WTC11 (cell line): ENCODE measurements around the gene SPX. TPM values are rescaled to one million over a fixed set of nuclear protein-coding genes. Genes with fewer than 3 reads are reported as not detected.

Source experiments
- ATAC-seq: fragments of 200-7000 bp; cut with Tn5 transposase; 2 replicates; pipeline ENCODE4 v1.10.0; 2021; ENCODE audit warnings: mild to moderate bottlenecking, moderate library complexity
- CTCF ChIA-PET: fragments of 300-600 bp; sonication (Branson Sonifier 250); formaldehyde crosslinking; loops from one replicate; lab custom pipeline; 2021; ENCODE audit warnings: antibody characterized with exemption; lab: Charles Lee
- POLR2A ChIA-PET: fragments of 350-600 bp; sonication (Branson Sonifier 250); formaldehyde crosslinking; loops from one replicate; lab custom pipeline; 2021; ENCODE audit warnings: antibody characterized with exemption; lab: Charles Lee
- DNase-seq: peaks from one replicate; pipeline ENCODE4 v3.0.0; 2021; ENCODE audit warnings: low spot score
- H3K27ac Mint-ChIP-seq: 2 replicates; pipeline ENCODE4 v1.8.0; 2021; ENCODE audit warnings: mixed read lengths
- H3K27me3 Mint-ChIP-seq: 2 replicates; pipeline ENCODE4 v1.8.0; 2021; ENCODE audit warnings: low read depth, mild to moderate bottlenecking, moderate library complexity, mixed read lengths
- H3K36me3 Mint-ChIP-seq: 2 replicates; pipeline ENCODE4 v1.8.0; 2021; ENCODE audit warnings: mixed read lengths
- H3K4me1 Mint-ChIP-seq: 2 replicates; pipeline ENCODE4 v1.8.0; 2022; ENCODE audit warnings: mixed read lengths
- H3K4me3 Mint-ChIP-seq: 2 replicates; pipeline ENCODE4 v1.8.0; 2021; ENCODE audit warnings: mild to moderate bottlenecking, moderate library complexity, mixed read lengths
- H3K9me3 Mint-ChIP-seq: 2 replicates; pipeline ENCODE4 v1.8.0; 2021; ENCODE audit warnings: mixed read lengths
- ATF1 ChIP-seq: sonication (generic); formaldehyde crosslinking; IDR thresholded peaks from 2 replicates; pipeline ENCODE4 v1.8.1; 2023; ENCODE audit warnings: mild to moderate bottlenecking, moderate library complexity, missing genetic modification reagents
- ATF2 ChIP-seq: sonication (generic); formaldehyde crosslinking; IDR thresholded peaks from 2 replicates; pipeline ENCODE4 v1.8.1; 2022; ENCODE audit warnings: low read depth, missing genetic modification reagents, borderline replicate concordance
- CREM ChIP-seq: sonication (generic); formaldehyde crosslinking; IDR thresholded peaks from 2 replicates; pipeline ENCODE4 v1.8.1; 2022; ENCODE audit warnings: mild to moderate bottlenecking, missing genetic modification reagents, moderate library complexity
- CTCF ChIP-seq: fragments of 200-600 bp; IDR thresholded peaks from 2 replicates; pipeline ENCODE4 v1.8.0; 2022; ENCODE audit warnings: antibody characterized with exemption
- E2F4 ChIP-seq: sonication (generic); formaldehyde crosslinking; IDR thresholded peaks from 2 replicates; pipeline ENCODE4 v1.8.1; 2022; ENCODE audit warnings: low read depth, mild to moderate bottlenecking, moderate library complexity, missing genetic modification reagents, borderline replicate concordance
- GABPB1 ChIP-seq: sonication (generic); formaldehyde crosslinking; IDR thresholded peaks from 2 replicates; pipeline ENCODE4 v1.8.1; 2023; ENCODE audit warnings: mild to moderate bottlenecking, missing genetic modification reagents
- JAZF1 ChIP-seq: fragments of 250-450 bp; sonication (Bioruptor Pico); IDR thresholded peaks from 2 replicates; pipeline ENCODE4 v1.9.0; 2021; ENCODE audit warnings: moderate library complexity, mild to moderate bottlenecking, inconsistent platforms
- MXD4 ChIP-seq: fragments of 250-450 bp; sonication (Bioruptor Pico); IDR thresholded peaks from 2 replicates; pipeline ENCODE4 v1.8.0; 2021; ENCODE audit warnings: mild to moderate bottlenecking, moderate library complexity, borderline replicate concordance
- MYBL2 ChIP-seq: sonication (generic); formaldehyde crosslinking; IDR thresholded peaks from 2 replicates; pipeline ENCODE4 v1.8.1; 2023; ENCODE audit warnings: mild to moderate bottlenecking, moderate library complexity, missing genetic modification reagents
- PRDM15 ChIP-seq: sonication (generic); formaldehyde crosslinking; IDR thresholded peaks from 2 replicates; pipeline ENCODE4 v1.8.0; 2022; ENCODE audit warnings: missing genetic modification reagents
- SMAD3 ChIP-seq: sonication (generic); formaldehyde crosslinking; IDR thresholded peaks from 2 replicates; pipeline ENCODE4 v1.8.0; 2022; ENCODE audit warnings: missing genetic modification reagents, mild to moderate bottlenecking, borderline replicate concordance
- SP1 ChIP-seq: sonication (generic); formaldehyde crosslinking; conservative IDR thresholded peaks from 2 replicates; pipeline ENCODE4 v1.8.1; 2022; ENCODE audit warnings: missing genetic modification reagents
- TEAD4 ChIP-seq: sonication (generic); formaldehyde crosslinking; IDR thresholded peaks from 2 replicates; pipeline ENCODE4 v1.8.0; 2022; ENCODE audit warnings: mild to moderate bottlenecking, missing genetic modification reagents
- TP53 ChIP-seq: sonication (generic); formaldehyde crosslinking; IDR thresholded peaks from 2 replicates; pipeline ENCODE4 v1.8.1; 2023; ENCODE audit warnings: mild to moderate bottlenecking, missing genetic modification reagents
- ZBTB21 ChIP-seq: sonication (generic); formaldehyde crosslinking; IDR thresholded peaks from 2 replicates; pipeline ENCODE4 v1.8.1; 2023; ENCODE audit warnings: mild to moderate bottlenecking, missing genetic modification reagents, borderline replicate concordance
- ZNF232 ChIP-seq: sonication (generic); formaldehyde crosslinking; IDR thresholded peaks from 2 replicates; pipeline ENCODE4 v1.8.0; 2022; ENCODE audit warnings: mild to moderate bottlenecking, missing genetic modification reagents
- ZNF396 ChIP-seq: fragments of 250-450 bp; sonication (Bioruptor Pico); IDR thresholded peaks from 2 replicates; pipeline ENCODE4 v1.8.0; 2021; ENCODE audit warnings: mild to moderate bottlenecking, moderate library complexity, borderline replicate concordance
- ZNF671 ChIP-seq: fragments of 250-450 bp; sonication (Bioruptor Pico); IDR thresholded peaks from 2 replicates; pipeline ENCODE4 v1.8.0; 2021; ENCODE audit warnings: mild to moderate bottlenecking
- total RNA-seq: library from RNA; stranded (reverse); gene quantifications from 3 replicates; pipeline ENCODE4 v1.2.3, GENCODE V29; 2021
- TF ChIP-seq, protein P1 (sequence below): fragments of 250-450 bp; sonication (Bioruptor Pico); IDR thresholded peaks from 2 replicates; pipeline ENCODE4 v1.9.0; 2021; ENCODE audit warnings: mild to moderate bottlenecking
- TF ChIP-seq, protein P2 (sequence below): sonication (generic); formaldehyde crosslinking; IDR thresholded peaks from 2 replicates; pipeline ENCODE4 v1.8.0; 2023; ENCODE audit warnings: missing genetic modification reagents, mild to moderate bottlenecking, borderline replicate concordance

Gene SPX
- total RNA-seq, 1 experiment from 2014 or later: 0.46 TPM

- Mint-ChIP-seq H3K4me3 (no peak overlapping the region), H3K27ac (no peak overlapping the region), H3K27me3 (peaks cover 3% of the 10 kb centered on the region; the same call in 1 of the 2 replicates), H3K36me3 (no peaks in the 10 kb centered on the region), H3K4me1 (peaks cover 4% of the 10 kb centered on the region), H3K9me3 (no peaks in the 10 kb centered on the region)
- ChIA-PET POLR2A (no interaction called here), CTCF (no interaction called here)
- TF ChIP-seq ATF1 (no peak), ZNF396 (CRISPR knock-in tag) (no peak), CREM (no peak)
- ATAC-seq (no peak), DNase-seq (no peak)
Measured at GRCh38 chr12:21573733-21574358, 47.8 kb downstream of the SPX start.

- Mint-ChIP-seq H3K9me3 (peaks cover 4% of the 10 kb centered on the region; the same call in 1 of the 2 replicates), H3K27me3 (peaks cover 3% of the 10 kb centered on the region; the same call in 1 of the 2 replicates), H3K36me3 (no peaks in the 10 kb centered on the region), H3K4me3 (no peak overlapping the region), H3K4me1 (peaks cover 4% of the 10 kb centered on the region), H3K27ac (no peak overlapping the region)
- ChIA-PET POLR2A (no interaction called here), CTCF (no interaction called here)
- DNase-seq (no peak), ATAC-seq (no peak)
- TF ChIP-seq ZNF671 (CRISPR knock-in tag): no peak
- no peak for TF ChIP-seq ATF2 (CRISPR knock-in tag)
- no peak for TF ChIP-seq MXD4 (CRISPR knock-in tag)
- no peak for TF ChIP-seq ZNF396 (CRISPR knock-in tag)
- no peak for TF ChIP-seq PRDM15 (CRISPR knock-in tag)
- no peak for TF ChIP-seq E2F4 (CRISPR knock-in tag)
- no peak for TF ChIP-seq GABPB1
- TF ChIP-seq TP53 (CRISPR knock-in tag): no peak
- TF ChIP-seq MYBL2: no peak
- TF ChIP-seq TEAD4 (CRISPR knock-in tag): no peak
- no peak for TF ChIP-seq ZNF232 (CRISPR knock-in tag)
- TF ChIP-seq CTCF: no peak
- TF ChIP-seq SMAD3: no peak
- TF ChIP-seq ZBTB21 (CRISPR knock-in tag): no peak
- TF ChIP-seq JAZF1 (CRISPR knock-in tag): no peak
- TF ChIP-seq, protein P1, sequence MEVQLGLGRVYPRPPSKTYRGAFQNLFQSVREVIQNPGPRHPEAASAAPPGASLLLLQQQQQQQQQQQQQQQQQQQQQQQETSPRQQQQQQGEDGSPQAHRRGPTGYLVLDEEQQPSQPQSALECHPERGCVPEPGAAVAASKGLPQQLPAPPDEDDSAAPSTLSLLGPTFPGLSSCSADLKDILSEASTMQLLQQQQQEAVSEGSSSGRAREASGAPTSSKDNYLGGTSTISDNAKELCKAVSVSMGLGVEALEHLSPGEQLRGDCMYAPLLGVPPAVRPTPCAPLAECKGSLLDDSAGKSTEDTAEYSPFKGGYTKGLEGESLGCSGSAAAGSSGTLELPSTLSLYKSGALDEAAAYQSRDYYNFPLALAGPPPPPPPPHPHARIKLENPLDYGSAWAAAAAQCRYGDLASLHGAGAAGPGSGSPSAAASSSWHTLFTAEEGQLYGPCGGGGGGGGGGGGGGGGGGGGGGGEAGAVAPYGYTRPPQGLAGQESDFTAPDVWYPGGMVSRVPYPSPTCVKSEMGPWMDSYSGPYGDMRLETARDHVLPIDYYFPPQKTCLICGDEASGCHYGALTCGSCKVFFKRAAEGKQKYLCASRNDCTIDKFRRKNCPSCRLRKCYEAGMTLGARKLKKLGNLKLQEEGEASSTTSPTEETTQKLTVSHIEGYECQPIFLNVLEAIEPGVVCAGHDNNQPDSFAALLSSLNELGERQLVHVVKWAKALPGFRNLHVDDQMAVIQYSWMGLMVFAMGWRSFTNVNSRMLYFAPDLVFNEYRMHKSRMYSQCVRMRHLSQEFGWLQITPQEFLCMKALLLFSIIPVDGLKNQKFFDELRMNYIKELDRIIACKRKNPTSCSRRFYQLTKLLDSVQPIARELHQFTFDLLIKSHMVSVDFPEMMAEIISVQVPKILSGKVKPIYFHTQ (CRISPR knock-in tag): no peak
- no peak for TF ChIP-seq SP1 (CRISPR knock-in tag)
- TF ChIP-seq, protein P2, sequence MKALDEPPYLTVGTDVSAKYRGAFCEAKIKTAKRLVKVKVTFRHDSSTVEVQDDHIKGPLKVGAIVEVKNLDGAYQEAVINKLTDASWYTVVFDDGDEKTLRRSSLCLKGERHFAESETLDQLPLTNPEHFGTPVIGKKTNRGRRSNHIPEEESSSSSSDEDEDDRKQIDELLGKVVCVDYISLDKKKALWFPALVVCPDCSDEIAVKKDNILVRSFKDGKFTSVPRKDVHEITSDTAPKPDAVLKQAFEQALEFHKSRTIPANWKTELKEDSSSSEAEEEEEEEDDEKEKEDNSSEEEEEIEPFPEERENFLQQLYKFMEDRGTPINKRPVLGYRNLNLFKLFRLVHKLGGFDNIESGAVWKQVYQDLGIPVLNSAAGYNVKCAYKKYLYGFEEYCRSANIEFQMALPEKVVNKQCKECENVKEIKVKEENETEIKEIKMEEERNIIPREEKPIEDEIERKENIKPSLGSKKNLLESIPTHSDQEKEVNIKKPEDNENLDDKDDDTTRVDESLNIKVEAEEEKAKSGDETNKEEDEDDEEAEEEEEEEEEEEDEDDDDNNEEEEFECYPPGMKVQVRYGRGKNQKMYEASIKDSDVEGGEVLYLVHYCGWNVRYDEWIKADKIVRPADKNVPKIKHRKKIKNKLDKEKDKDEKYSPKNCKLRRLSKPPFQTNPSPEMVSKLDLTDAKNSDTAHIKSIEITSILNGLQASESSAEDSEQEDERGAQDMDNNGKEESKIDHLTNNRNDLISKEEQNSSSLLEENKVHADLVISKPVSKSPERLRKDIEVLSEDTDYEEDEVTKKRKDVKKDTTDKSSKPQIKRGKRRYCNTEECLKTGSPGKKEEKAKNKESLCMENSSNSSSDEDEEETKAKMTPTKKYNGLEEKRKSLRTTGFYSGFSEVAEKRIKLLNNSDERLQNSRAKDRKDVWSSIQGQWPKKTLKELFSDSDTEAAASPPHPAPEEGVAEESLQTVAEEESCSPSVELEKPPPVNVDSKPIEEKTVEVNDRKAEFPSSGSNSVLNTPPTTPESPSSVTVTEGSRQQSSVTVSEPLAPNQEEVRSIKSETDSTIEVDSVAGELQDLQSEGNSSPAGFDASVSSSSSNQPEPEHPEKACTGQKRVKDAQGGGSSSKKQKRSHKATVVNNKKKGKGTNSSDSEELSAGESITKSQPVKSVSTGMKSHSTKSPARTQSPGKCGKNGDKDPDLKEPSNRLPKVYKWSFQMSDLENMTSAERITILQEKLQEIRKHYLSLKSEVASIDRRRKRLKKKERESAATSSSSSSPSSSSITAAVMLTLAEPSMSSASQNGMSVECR (CRISPR knock-in tag): no peak
Measured at GRCh38 chr12:21576431-21576830, 50.3 kb downstream of the SPX start.
